MM.1S (cell line): ENCODE data around the gene BRMS1L.
"Not testable (repeated sequence)": the region's sequence is repeated elsewhere in the genome, so short reads cannot be mapped to it uniquely, and the experiment has no call there.

Source experiments
- DNase-seq: peaks from one replicate; pipeline ENCODE4 v3.0.0-alpha.2; 2015
- H2AFZ ChIP-seq: fragments of 300-600 bp; sonication (generic); 2 replicates; pipeline ENCODE4 v1.6.0; 2016; ENCODE audit warnings: antibody characterized with exemption, low read length
- H3F3A ChIP-seq: fragments of 300-600 bp; sonication (generic); 2 replicates; pipeline ENCODE4 v1.6.1; 2016; ENCODE audit warnings: mild to moderate bottlenecking, antibody characterized with exemption, low read length, moderate library complexity, mixed read lengths; ENCODE audit not compliant: insufficient read depth
- H3K27ac ChIP-seq: fragments of 300-600 bp; sonication (generic); 2 replicates; pipeline ENCODE4 v1.5.1; 2016; ENCODE audit warnings: mild to moderate bottlenecking, low read length
- H3K27me3 ChIP-seq: fragments of 300-600 bp; sonication (generic); replicated peaks from 2 replicates; pipeline ENCODE4 v1.6.0; 2016; ENCODE audit warnings: low read length; ENCODE audit not compliant: insufficient read depth
- H3K36me3 ChIP-seq: fragments of 300-600 bp; sonication (generic); replicated peaks from 2 replicates; pipeline ENCODE4 v1.6.1; 2016; ENCODE audit warnings: mild to moderate bottlenecking, low read length, mixed read lengths; ENCODE audit not compliant: insufficient read depth
- H3K4me1 ChIP-seq: fragments of 300-600 bp; sonication (generic); 2 replicates; pipeline ENCODE4 v1.6.1; 2016; ENCODE audit warnings: low read length, mixed read lengths
- H3K4me2 ChIP-seq: fragments of 300-600 bp; sonication (generic); 2 replicates; pipeline ENCODE4 v1.6.0; 2016; ENCODE audit warnings: low read depth, low read length
- H3K4me3 ChIP-seq: fragments of 300-600 bp; sonication (generic); 2 replicates; pipeline ENCODE4 v1.5.1; 2016; ENCODE audit warnings: low read length, mixed read lengths
- H3K79me2 ChIP-seq: fragments of 300-600 bp; sonication (generic); 2 replicates; pipeline ENCODE4 v1.6.1; 2016; ENCODE audit warnings: mixed run types, low read length, mixed read lengths
- H3K9ac ChIP-seq: fragments of 300-600 bp; sonication (generic); 2 replicates; pipeline ENCODE4 v1.6.1; 2016; ENCODE audit warnings: low read length, mixed read lengths
- H3K9me2 ChIP-seq: fragments of 300-600 bp; sonication (generic); replicated peaks from 2 replicates; pipeline ENCODE4 v1.6.1; 2016; ENCODE audit warnings: mild to moderate bottlenecking, low read length, mixed read lengths; ENCODE audit not compliant: insufficient read depth
- H3K9me3 ChIP-seq: fragments of 300-600 bp; sonication (generic); replicated peaks from 2 replicates; pipeline ENCODE4 v1.6.1; 2016; ENCODE audit warnings: mild to moderate bottlenecking, low read length, mixed read lengths; ENCODE audit not compliant: insufficient read depth
- H4K20me1 ChIP-seq: fragments of 300-600 bp; sonication (generic); 2 replicates; pipeline ENCODE4 v1.6.1; 2016; ENCODE audit warnings: mild to moderate bottlenecking, low read length, moderate library complexity, mixed read lengths; ENCODE audit not compliant: insufficient read depth
- CTCF ChIP-seq: fragments of 300-600 bp; sonication (generic); IDR thresholded peaks from 2 replicates; pipeline ENCODE4 v1.5.1; 2016; ENCODE audit warnings: antibody characterized with exemption, low read length, mixed read lengths
- EZH2 ChIP-seq: fragments of 300-600 bp; sonication (generic); optimal IDR thresholded peaks from 2 replicates; pipeline ENCODE3; 2017; ENCODE audit warnings: low read depth, mild to moderate bottlenecking, antibody characterized with exemption, low read length, mixed read lengths
- EZH2phosphoT487 ChIP-seq: fragments of 300-600 bp; sonication (generic); IDR thresholded peaks from 2 replicates; pipeline ENCODE4 v1.6.1; 2018; ENCODE audit warnings: antibody characterized with exemption, low read length

BRMS1L gene

GRCh38 chr14:35835208-35835982 lies 9.3 kb downstream of the BRMS1L start:
- H3K27ac ChIP-seq: no peak overlapping the region
- H3K9ac ChIP-seq: no peak overlapping the region
- H3K4me1 ChIP-seq: no peaks in the 10 kb centered on the region
- DNase-seq: no peak
- H2AFZ ChIP-seq: no peak overlapping the region
- H3K79me2 ChIP-seq: no peaks in the 10 kb centered on the region
- no peaks in the 10 kb centered on the region for H4K20me1 ChIP-seq
- H3K4me3 ChIP-seq: no peak overlapping the region
- no peaks in the 10 kb centered on the region for H3K9me2 ChIP-seq
- no peaks in the 10 kb centered on the region for H3K27me3 ChIP-seq
- no peaks in the 10 kb centered on the region for H3K9me3 ChIP-seq
- H3F3A ChIP-seq: no peaks in the 10 kb centered on the region
- TF ChIP-seq EZH2 (no peak), CTCF (no peak), EZH2phosphoT487 (no peak)
- H3K4me2 ChIP-seq: no peak overlapping the region
- H3K36me3 ChIP-seq: no peaks in the 10 kb centered on the region

GRCh38 chr14:35841704-35842103 lies 15.6 kb downstream of the BRMS1L start:
- H3K27me3 ChIP-seq, H3K4me2 ChIP-seq, H3K4me1 ChIP-seq, H3K79me2 ChIP-seq, H3K9me3 ChIP-seq, DNase-seq, H3K4me3 ChIP-seq, H3K9me2 ChIP-seq, H3K9ac ChIP-seq, H3K36me3 ChIP-seq, H3F3A ChIP-seq, H3K27ac ChIP-seq, H4K20me1 ChIP-seq, H2AFZ ChIP-seq: not testable (repeated sequence)

GRCh38 chr14:35842245-35842644 lies 16.1 kb downstream of the BRMS1L start:
- not testable (repeated sequence) for H3K9me2 ChIP-seq, H3F3A ChIP-seq, H3K9me3 ChIP-seq, H3K9ac ChIP-seq, H3K4me1 ChIP-seq, H2AFZ ChIP-seq, H3K4me3 ChIP-seq, H3K27ac ChIP-seq, DNase-seq, H3K79me2 ChIP-seq, H4K20me1 ChIP-seq, H3K4me2 ChIP-seq, H3K27me3 ChIP-seq, H3K36me3 ChIP-seq

- H4K20me1 ChIP-seq: no peaks in the 10 kb centered on the region
Measured at GRCh38 chr14:35844494-35844893, 18.4 kb downstream of the BRMS1L start.

More at GRCh38 chr14:35844494-35844893, 18.4 kb downstream of the BRMS1L start:
- Histone ChIP-seq H3K36me3 (no peaks in the 10 kb centered on the region), H3F3A (no peaks in the 10 kb centered on the region), H3K9me3 (no peaks in the 10 kb centered on the region), H3K9me2 (no peaks in the 10 kb centered on the region), H3K79me2 (no peaks in the 10 kb centered on the region), H3K27ac (no peak overlapping the region), H2AFZ (no peak overlapping the region), H3K4me3 (no peak overlapping the region), H3K27me3 (no peaks in the 10 kb centered on the region), H3K4me2 (no peak overlapping the region), H3K4me1 (peaks cover 5% of the 10 kb centered on the region; the same call in 1 of the 2 replicates), H3K9ac (no peak overlapping the region)
- TF ChIP-seq EZH2 (no peak), CTCF (no peak), EZH2phosphoT487 (no peak)
- no peak for DNase-seq
